CD4-positive, alpha-beta T cell treated with Interleukin-12 subunit alpha and Interleukin-12 subunit beta, for 1 hour (primary cell): ENCODE data around the gene KCTD7.
"Not testable (repeated sequence)": the region's sequence is repeated elsewhere in the genome, so short reads cannot be mapped to it uniquely, and the experiment has no call there.

ENCODE experiments used
- DNase-seq: peaks from one replicate; pipeline ENCODE4 v3.0.0-alpha.2; 2020

The KCTD7 gene

DNA sequence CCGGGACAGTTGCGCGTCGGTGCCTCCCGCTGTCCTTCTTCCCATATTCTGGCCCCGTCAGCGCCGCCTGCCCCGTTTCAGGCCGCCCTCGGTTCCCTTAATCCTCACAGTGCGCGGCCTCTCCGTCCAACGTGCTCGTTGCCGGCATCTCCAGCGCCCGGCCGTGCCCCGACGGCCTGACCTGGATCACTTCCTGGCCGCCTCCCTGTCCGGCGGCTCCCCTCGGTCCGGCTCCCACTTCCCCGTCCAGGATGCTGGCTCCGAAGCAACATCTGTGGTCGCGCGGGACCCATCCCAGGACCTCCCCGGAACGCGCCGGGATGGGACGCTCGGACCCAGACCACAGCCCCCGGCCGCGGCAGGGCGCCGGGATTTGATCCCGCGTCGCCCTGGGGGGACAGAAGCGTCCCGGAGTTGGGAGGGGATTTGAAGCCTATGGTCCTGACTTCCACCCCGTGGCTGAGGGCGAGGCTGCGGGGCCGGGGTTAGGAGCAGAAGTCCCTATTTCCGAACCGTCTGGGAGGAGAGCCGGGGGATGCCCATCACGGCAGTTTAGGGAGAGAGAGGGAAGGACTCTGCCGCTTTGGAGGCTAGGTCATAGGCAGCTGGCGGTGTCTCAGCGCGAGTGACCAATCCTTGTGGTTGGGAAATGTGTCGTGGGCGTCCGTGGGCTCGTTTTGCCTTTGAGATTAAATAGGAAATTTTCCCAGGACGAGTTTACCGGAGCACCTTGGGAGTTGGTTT, 53.8 kb downstream of the KCTD7 start:
- no peak for DNase-seq

DNA sequence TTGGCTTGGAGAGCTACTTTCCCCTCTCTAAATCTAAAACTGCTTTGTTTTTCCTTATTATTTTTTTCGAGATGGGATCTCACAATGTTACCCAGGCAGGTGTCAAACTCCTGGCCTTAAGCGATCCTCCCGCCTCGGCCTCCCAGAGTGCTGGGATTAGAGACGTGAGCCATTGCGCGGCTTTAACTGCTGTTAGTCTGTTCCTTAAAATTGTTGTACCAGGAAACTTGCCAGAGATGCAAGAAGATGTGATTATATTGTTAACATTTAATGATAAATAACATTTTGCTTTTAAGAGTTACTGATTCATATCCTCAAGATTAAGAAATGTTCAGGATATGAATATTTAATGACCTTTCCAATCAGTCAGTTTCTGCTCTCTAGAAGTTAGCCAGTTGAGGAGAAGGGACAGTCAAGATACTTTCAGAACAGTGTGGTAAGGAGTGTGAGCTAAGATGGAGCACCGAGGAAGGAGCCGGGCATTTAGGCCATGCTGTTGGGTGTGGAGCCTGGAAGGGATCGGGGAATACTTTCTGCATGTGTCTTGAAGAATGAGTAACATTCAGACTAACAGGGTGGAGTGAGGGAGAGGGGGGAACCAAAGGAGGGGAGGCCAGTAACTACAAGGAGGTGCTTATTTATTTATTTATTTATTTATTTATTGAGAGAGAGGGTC, 54.6 kb downstream of the KCTD7 start:
- DNase-seq, result not testable (repeated sequence)

DNA sequence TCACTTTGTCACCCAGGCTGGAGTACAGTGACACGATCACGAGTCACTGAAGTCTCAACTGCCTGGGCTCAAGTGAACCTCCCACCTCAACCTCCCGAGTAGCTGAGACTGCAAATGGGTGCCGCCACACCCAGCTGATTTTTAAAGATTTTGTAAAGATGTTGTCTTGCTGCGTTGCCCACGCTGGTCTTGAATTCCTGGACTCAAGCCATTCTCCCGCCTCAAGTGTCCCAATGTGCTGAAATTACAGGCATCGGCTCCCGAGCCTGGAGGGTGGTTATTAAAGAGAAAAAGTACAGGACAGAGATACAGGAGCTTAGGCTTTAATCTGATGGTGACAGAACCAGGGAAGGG, 55.1 kb downstream of the KCTD7 start:
- DNase-seq, result no peak

DNA sequence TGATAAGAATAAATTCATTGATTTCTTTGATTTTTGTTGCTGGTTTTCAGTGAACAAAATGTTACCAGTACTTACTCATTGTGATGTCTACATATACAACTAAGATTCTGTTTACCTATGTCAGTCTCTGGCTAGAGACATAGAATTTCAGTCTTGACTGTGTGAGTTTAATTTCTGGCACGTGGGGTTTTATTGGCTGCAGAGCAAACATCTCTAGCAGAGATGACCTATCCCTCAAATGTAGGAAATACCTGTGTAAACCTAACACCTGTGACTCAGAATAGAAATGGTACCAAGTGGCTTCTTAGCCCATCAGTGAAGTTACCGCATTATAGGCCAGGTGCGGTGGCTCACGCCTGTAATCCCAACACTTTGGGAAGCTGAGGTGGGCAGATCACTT, 57.0 kb downstream of the KCTD7 start:
- not testable (repeated sequence) for DNase-seq

DNA sequence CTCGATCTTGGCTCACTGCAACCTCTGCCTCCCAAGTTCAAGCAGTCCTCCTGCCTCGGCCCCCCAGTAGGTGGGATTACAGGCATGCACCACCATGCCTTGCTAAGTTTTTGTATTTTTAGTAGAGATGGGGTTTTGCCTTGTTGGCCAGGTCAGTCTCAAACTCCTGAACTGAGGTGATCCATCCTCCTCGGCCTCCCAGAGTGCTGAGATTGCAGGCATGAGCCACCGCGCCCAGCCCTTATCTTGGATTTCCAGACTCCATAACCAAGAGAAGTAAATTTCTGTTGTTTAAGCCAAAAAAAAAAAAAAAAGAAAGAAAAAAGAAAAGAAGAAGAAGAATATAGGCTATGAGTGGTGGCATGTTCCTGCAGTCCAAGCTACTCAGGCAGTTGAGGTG, 58.5 kb downstream of the KCTD7 start:
- no peak for DNase-seq

- DNase-seq, result not testable (repeated sequence)
These were observed 59.0 kb downstream of the KCTD7 start for GRCh38 chr7:66687672-66688071.

DNA sequence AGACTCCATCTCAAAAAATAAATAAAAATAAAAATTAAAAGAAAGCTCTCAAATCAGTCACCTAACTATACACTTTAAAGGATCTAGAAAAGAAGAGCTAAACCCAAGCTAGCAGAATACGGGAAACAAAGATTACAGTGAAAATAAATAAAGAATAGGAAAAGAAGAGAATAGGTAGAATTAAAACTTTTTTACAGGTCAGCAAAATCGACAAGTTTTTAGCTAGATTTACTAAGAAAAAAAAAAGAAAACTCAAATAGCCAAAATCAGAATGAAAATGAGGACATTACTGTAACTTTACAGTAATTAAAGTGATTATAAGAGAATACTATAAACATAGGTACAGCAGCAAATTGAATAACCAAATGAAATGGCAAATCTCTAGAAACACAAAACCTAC, 60.4 kb downstream of the KCTD7 start:
- no peak for DNase-seq

DNA sequence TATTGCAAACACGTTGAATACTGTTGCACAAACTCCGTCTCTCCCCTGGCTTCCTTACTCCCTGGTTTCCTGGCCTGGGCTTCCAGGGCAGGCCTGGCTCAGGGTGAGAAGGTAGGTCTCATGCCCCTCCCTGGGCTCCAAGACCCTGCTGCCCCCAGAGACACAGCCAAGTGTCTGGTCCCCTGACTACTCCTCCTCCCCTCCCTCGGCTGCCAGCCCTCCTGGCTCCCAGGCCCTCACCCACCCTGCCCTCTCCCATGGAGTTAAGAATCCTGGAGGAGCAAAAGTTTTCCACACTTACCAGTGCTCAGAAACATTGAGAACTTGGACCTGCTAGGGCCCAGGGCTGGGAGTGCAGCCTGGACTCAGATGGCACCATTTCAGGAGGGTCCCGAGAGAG, 64.7 kb downstream of the KCTD7 start:
- DNase-seq, result no peak
